Measurements from ENCODE around the gene DNM2.
A peak's percentile ranks its signal among the peaks of the same experiment; 100 is the strongest.
"Not testable (repeated sequence)": the region's sequence is repeated elsewhere in the genome, so short reads cannot be mapped to it uniquely, and the experiment has no call there.

Gene DNM2

GRCh38 chr19:10744253-10744798 is 26.4 kb downstream of the DNM2 start:
- Mint-ChIP-seq H3K4me1 (ENCODE audit: low read depth) (peaks cover 76% of the 10 kb centered on the region), H3K36me3 (ENCODE audit: low read depth) (peaks cover 15% of the 10 kb centered on the region), H3K4me3 (no peak overlapping the region), H3K27me3 (no peaks in the 10 kb centered on the region), H3K27ac (no peak overlapping the region), H3K9me3 (no peaks in the 10 kb centered on the region)
- intact Hi-C loops (cut with micrococcal nuclease): no loop called here

DNA sequence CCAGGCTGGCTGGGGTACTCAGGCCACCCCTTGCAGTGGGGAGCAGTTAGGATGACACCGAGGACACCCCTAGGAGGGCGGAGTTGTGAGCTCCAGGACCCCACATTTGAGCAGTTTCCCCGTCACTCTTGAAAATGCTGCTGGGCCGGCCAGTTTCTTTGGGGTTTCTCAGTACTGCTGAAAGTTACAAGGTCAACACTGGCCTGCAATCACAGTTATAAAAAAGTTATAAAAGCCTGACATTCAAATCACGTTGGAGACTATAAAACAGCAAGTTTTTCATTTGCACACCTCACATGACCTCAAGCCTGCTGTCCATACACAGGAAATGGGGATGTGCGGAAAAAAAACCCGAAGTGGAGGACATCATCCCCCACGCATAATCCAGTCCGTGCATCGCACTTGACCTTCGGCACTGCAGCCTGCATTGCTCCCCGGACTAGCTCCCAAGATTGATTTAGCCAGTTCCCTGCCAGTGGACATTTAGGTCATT is 27.0 kb downstream of the DNM2 start:
- H3K4me1 Mint-ChIP-seq (ENCODE audit: low read depth): peaks cover 79% of the 10 kb centered on the region
- no peak overlapping the region for H3K4me3 Mint-ChIP-seq
- H3K9me3 Mint-ChIP-seq: no peaks in the 10 kb centered on the region
- intact Hi-C loops (cut with micrococcal nuclease): no loop called here
- H3K27ac Mint-ChIP-seq: no peak overlapping the region
- H3K27me3 Mint-ChIP-seq: no peaks in the 10 kb centered on the region
- peaks cover 15% of the 10 kb centered on the region for H3K36me3 Mint-ChIP-seq (ENCODE audit: low read depth)

- Mint-ChIP-seq H3K4me1 (ENCODE audit: low read depth) (peaks cover 85% of the 10 kb centered on the region), H3K27ac (peak overlapping the region; percentile 27), H3K36me3 (ENCODE audit: low read depth) (peaks cover 15% of the 10 kb centered on the region)
- H3K4me3 Mint-ChIP-seq; H3K27me3 Mint-ChIP-seq; H3K9me3 Mint-ChIP-seq; intact Hi-C loops (cut with micrococcal nuclease): not testable (repeated sequence)
Observed at GRCh38 chr19:10746437-10746836, 28.6 kb downstream of the DNM2 start.

- no peaks in the 10 kb centered on the region for H3K27me3 Mint-ChIP-seq
- intact Hi-C loops (cut with micrococcal nuclease): no loop called here
- peak overlapping the region; percentile 27 for H3K27ac Mint-ChIP-seq
- H3K9me3 Mint-ChIP-seq: no peaks in the 10 kb centered on the region
- peaks cover 15% of the 10 kb centered on the region for H3K36me3 Mint-ChIP-seq (ENCODE audit: low read depth)
- no peak overlapping the region for H3K4me3 Mint-ChIP-seq
- peaks cover 86% of the 10 kb centered on the region for H3K4me1 Mint-ChIP-seq (ENCODE audit: low read depth)
Observed at GRCh38 chr19:10747271-10747670, 29.4 kb downstream of the DNM2 start.

DNA sequence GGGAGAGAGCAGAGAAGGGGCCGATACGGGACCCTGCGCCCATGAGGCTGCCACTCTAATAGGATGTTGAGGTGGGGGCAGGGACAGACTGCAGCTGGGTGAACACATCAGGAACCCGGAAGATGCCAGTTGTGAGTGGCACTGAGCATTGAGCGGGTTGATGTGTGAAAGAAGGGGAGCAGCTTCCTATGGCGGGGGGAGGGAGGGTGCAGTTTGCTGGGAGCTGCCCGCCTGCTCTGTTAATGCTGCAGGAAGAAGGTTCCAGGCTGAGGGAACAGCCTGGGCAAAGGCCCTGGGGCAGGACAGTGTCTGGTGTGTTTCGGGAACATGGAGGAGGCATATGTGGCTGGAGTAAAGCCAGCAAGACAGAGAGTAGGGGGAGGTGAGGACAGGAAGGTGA is 29.8 kb downstream of the DNM2 start:
- Mint-ChIP-seq H3K4me1 (ENCODE audit: low read depth) (peaks cover 86% of the 10 kb centered on the region), H3K36me3 (ENCODE audit: low read depth) (peaks cover 15% of the 10 kb centered on the region), H3K4me3 (no peak overlapping the region)

GRCh38 chr19:10748195-10748926 is 30.5 kb downstream of the DNM2 start:
- peak overlapping the region; percentile 84 for H3K27ac Mint-ChIP-seq
- peaks cover 86% of the 10 kb centered on the region for H3K4me1 Mint-ChIP-seq (ENCODE audit: low read depth)
- no peaks in the 10 kb centered on the region for H3K27me3 Mint-ChIP-seq
- H3K36me3 Mint-ChIP-seq (ENCODE audit: low read depth): peaks cover 11% of the 10 kb centered on the region
- no peaks in the 10 kb centered on the region for H3K9me3 Mint-ChIP-seq
- intact Hi-C loops (cut with micrococcal nuclease): no loop called here
- H3K4me3 Mint-ChIP-seq: no peak overlapping the region

More for the DNA sequence above, 29.8 kb downstream of the DNM2 start:
- H3K27ac Mint-ChIP-seq: peak overlapping the region; percentile 27
- intact Hi-C loops (cut with micrococcal nuclease): no loop called here
- no peaks in the 10 kb centered on the region for H3K27me3 Mint-ChIP-seq
- no peaks in the 10 kb centered on the region for H3K9me3 Mint-ChIP-seq

DNA sequence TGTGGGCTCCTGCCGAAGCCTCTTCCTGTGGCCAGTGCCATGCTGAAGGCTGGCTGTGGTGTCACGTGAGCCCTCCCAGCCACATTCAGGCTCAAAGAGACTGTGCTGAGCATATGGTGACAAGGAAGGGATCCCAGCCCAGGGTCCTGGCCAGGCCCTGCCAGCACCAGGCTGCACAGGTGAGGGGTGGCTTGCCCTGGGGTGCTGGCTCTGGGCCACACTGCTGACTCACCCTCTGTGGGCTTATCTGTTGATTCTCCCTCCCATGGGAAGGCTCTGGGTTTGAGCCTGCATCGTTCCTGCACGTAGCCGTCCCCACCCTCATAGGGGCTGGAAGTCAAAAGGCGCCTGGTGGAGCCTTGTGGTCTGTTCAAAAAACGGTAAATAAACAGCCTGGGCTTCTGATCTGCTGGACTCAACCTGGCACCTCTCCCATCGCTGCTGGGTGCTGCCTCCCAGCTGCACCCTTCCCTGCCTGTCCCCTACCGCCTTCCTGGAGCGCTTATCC is 31.1 kb downstream of the DNM2 start:
- Mint-ChIP-seq H3K4me1 (ENCODE audit: low read depth) (peaks cover 89% of the 10 kb centered on the region), H3K27ac (peak overlapping the region; percentile 84), H3K4me3 (no peak overlapping the region), H3K9me3 (no peaks in the 10 kb centered on the region), H3K27me3 (no peaks in the 10 kb centered on the region), H3K36me3 (ENCODE audit: low read depth) (peaks cover 12% of the 10 kb centered on the region)
- intact Hi-C loops (cut with micrococcal nuclease): no loop called here

- Mint-ChIP-seq H3K27me3 (no peaks in the 10 kb centered on the region), H3K4me3 (no peak overlapping the region), H3K36me3 (ENCODE audit: low read depth) (peaks cover 13% of the 10 kb centered on the region), H3K4me1 (ENCODE audit: low read depth) (peaks cover 89% of the 10 kb centered on the region), H3K9me3 (no peaks in the 10 kb centered on the region), H3K27ac (peak overlapping the region; percentile 84)
- intact Hi-C loops (cut with micrococcal nuclease): loop anchor here (5.0 kb wide), 1 partner anchor 32 kb away; the partner anchor contains the start of gene DNM2
Observed at GRCh38 chr19:10749435-10750384, 31.8 kb downstream of the DNM2 start.

DNA sequence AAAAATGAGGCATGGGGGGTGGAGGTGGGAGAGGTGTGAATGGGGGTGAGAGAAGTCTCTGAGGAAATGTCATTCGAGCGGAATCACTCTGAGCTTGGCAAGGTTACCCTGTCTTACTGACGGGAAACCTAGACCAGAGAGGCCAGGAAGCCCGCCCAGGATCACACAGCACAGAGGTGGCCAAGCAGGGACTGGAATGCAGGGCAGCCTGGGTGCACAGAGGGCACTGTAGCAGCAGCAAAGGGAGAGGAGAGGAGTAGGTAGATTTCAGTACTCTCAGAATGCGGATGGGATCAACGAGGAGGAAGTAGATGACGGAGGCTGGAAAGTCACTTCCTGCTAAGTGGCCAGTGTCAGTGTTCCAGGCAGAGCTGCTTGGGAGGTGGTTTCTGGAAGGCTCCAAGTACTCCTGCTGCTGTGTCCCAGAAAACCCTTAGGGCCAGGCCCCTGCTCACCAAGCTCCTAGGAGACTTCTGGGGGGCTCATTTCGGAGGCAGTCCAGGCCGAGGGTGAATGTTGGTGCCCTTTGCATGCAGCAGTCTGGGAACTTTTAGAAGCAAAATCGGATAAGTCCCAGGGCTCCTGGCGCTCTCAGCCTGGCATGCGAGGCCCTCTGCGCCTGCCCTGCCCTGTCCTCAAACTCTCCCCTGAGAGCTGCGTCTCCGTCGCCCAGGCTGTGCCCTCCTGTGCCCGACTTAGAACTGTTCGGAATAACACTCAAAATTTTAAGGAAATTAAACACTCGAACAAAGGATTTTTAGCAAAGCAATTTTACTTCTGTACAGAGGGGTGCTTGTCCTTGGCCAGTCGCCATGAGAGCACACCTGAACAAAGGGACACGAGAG is 33.5 kb downstream of the DNM2 start:
- peaks cover 90% of the 10 kb centered on the region for H3K4me1 Mint-ChIP-seq (ENCODE audit: low read depth)
- intact Hi-C loops (cut with micrococcal nuclease): loop anchor here (5.0 kb wide), 1 partner anchor 34 kb away; the partner anchor contains the start of gene DNM2
- peak overlapping the region; percentile 39 for H3K4me3 Mint-ChIP-seq
- H3K27ac Mint-ChIP-seq: peak overlapping the region; percentile 84
- H3K9me3 Mint-ChIP-seq: no peaks in the 10 kb centered on the region
- no peaks in the 10 kb centered on the region for H3K27me3 Mint-ChIP-seq
- peaks cover 15% of the 10 kb centered on the region for H3K36me3 Mint-ChIP-seq (ENCODE audit: low read depth)

DNA sequence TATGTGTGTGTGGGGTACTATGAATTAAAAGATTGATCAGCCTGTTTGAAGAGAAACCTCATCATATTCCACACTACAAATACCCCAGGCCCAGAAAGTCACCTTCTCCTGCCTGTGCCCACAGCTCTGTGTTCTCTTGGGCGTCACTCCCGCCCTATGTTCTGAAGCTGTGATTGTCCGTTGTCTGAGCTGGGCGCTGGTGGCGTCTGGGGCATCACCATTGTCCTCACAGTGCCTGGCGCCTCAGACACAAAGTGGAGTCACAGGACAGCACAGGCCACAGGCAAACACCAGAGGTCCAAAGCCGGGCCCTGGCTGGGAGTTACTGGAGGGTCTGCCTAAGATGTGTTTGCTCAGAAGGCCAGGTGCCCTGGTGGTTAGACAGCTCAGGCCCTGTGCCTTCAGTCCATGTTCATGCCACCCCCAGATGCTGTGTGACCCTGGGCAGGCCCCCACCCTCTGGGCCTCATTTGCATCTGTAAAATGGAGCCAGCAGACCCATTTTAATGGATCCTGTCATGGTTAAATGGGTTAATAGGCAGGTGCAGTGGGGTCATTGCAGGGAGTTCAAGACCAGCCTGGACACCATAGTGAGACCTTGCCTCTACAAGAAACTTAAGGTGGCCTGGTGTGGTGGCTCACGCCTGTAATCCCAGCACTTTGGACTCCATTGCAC is 34.5 kb downstream of the DNM2 start:
- peaks cover 92% of the 10 kb centered on the region for H3K4me1 Mint-ChIP-seq (ENCODE audit: low read depth)
- H3K27ac Mint-ChIP-seq: peak overlapping the region; percentile 84
- H3K9me3 Mint-ChIP-seq: no peaks in the 10 kb centered on the region
- intact Hi-C loops (cut with micrococcal nuclease): loop anchor here (5.0 kb wide), 1 partner anchor 35 kb away; the partner anchor contains the start of gene DNM2
- H3K27me3 Mint-ChIP-seq: no peaks in the 10 kb centered on the region
- H3K4me3 Mint-ChIP-seq: no peak overlapping the region
- peaks cover 26% of the 10 kb centered on the region for H3K36me3 Mint-ChIP-seq (ENCODE audit: low read depth)

DNA sequence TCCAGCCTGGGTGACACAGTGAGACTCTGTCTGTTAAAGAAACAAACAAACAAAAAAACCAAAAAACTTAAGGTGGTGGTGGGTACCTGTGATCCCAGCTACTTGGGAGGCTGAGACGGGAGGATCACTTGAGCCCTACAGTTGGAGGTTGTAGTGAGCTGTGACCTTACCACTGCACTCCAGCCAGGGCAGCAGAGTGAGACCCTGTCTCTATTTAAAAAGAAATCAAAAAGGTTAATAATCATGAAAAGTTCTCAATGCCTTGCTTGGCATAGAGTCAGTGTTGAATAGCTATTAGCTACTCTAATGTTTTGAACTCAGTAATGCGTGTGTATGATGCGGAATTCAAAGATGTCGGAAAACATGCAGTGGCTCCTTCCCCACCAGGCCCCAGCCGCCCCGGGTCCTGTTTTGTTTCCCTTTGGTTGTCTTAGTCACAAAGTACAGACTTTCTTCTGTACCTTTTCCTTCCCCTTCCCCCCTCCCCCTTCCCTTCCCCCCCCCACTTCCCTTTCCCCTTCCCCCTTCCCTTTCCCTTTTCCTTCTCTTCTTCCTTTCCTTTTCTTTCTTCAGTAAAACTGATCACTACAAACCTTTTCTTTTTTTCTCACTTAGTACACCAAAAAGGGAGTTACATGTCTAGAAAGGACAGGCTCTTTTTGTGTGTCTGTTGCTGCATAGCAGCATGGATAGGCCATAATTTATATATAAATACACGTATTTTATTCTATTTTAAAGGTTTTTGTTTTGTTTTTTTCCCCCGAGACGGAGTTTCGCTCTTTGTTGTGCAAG is 35.2 kb downstream of the DNM2 start:
- H3K4me3 Mint-ChIP-seq: no peak overlapping the region
- H3K4me1 Mint-ChIP-seq (ENCODE audit: low read depth): peaks cover 85% of the 10 kb centered on the region
- no peak overlapping the region for H3K27ac Mint-ChIP-seq
- H3K36me3 Mint-ChIP-seq (ENCODE audit: low read depth): peaks cover 26% of the 10 kb centered on the region
- intact Hi-C loops (cut with micrococcal nuclease): loop anchor here (5.0 kb wide), 1 partner anchor 36 kb away; the partner anchor contains the start of gene DNM2
- H3K9me3 Mint-ChIP-seq: no peaks in the 10 kb centered on the region
- H3K27me3 Mint-ChIP-seq: no peaks in the 10 kb centered on the region

DNA sequence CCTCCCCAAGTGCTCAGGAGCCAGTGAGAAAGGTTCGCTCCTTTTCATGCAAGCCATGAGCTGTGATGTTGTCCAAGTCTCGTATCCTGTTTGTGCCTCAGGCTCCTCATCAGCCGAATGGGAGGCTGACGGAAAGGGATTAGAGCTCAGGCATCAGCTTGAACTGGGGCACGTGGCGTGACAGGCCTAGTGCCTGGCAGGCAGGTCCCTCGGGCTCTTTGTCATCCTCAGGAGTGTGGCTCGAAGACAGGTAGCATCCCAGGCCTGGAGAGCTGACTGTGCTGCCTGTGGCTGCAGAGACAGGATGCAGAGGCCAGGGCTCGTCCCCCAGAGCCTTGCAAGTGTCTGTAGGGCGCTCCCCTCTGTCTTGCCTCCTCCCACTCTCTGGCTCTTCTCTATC is 38.5 kb downstream of the DNM2 start:
- H3K4me3 Mint-ChIP-seq: no peak overlapping the region
- intact Hi-C loops (cut with micrococcal nuclease): no loop called here

More for the DNA sequence above, 38.5 kb downstream of the DNM2 start:
- H3K27me3 Mint-ChIP-seq: no peaks in the 10 kb centered on the region
- H3K27ac Mint-ChIP-seq: peak overlapping the region; percentile 1
- H3K4me1 Mint-ChIP-seq (ENCODE audit: low read depth): peaks cover 78% of the 10 kb centered on the region
- peaks cover 40% of the 10 kb centered on the region for H3K36me3 Mint-ChIP-seq (ENCODE audit: low read depth)
- no peaks in the 10 kb centered on the region for H3K9me3 Mint-ChIP-seq
